Mesodermal cell (in vitro differentiated cells): ENCODE measurements around the gene TRAF4.
"Not testable (repeated sequence)": the region's sequence is repeated elsewhere in the genome, so short reads cannot be mapped to it uniquely, and the experiment has no call there.

Source experiments
- H3K27ac ChIP-seq: 2 replicates; pipeline ENCODE4 v1.7.0; 2013; ENCODE audit warnings: mild to moderate bottlenecking, low read depth, low read length, moderate library complexity; ENCODE audit not compliant: severe bottlenecking
- H3K36me3 ChIP-seq: 2 replicates; pipeline ENCODE4 v1.7.1; 2013; ENCODE audit warnings: mild to moderate bottlenecking, low read length, moderate library complexity; ENCODE audit not compliant: control insufficient read depth, insufficient read depth
- H3K4me1 ChIP-seq: one replicate; pipeline ENCODE4 v1.7.1; 2013; ENCODE audit warnings: mild to moderate bottlenecking, low read length; ENCODE audit not compliant: insufficient read depth, control insufficient read depth, poor library complexity, severe bottlenecking
- H3K4me3 ChIP-seq: 2 replicates; pipeline ENCODE4 v1.7.0; 2013; ENCODE audit warnings: low read length, control low read depth, mild to moderate bottlenecking; ENCODE audit not compliant: insufficient read depth, poor library complexity, severe bottlenecking; ENCODE audit errors: extremely low read depth
- H3K9me3 ChIP-seq: 2 replicates; pipeline ENCODE4 v1.7.1; 2013; ENCODE audit warnings: mild to moderate bottlenecking, low read length, moderate library complexity; ENCODE audit not compliant: control insufficient read depth
- WGBS, 2 experiments: methylation state at CpG; one replicate each; pipeline ENCODE4 v1.1.5; 2013; ENCODE audit warnings: missing lambda C conversion rate in 2 of 2; ENCODE audit not compliant: insufficient coverage in 2 of 2; 5-methylcytosine and 5-hydroxymethylcytosine counted together

TRAF4 gene

DNA sequence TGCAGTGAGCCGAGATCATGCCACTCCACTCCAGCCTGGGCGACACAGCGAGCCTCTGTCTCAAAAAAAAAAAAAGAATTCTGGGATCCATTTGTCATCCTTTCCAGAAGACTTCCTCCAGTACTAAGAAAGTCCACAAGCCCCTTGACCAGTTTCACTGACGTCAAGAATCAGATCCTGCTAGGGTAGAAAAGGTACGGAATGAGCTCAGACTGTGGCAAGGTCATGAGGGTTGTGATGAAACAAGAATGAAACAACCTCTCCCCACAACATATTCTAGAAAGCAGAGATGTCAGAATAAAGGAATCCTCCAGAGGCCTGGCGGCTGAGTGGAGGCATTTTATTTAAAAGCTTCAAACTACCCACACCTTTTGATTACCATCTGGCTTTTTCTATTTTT is 29.9 kb downstream of the TRAF4 start:
- Histone ChIP-seq H3K36me3 (peaks cover 32% of the 10 kb centered on the region), H3K4me3 (no peak overlapping the region), H3K27ac (no peak overlapping the region), H3K4me1 (no peaks in the 10 kb centered on the region), H3K9me3 (no peaks in the 10 kb centered on the region)
- 75% methylated on average over 3 of the region's 6 CpGs; no CpG with 5 or more reads in 1 of the 2 experiments for WGBS, 2 experiments

DNA sequence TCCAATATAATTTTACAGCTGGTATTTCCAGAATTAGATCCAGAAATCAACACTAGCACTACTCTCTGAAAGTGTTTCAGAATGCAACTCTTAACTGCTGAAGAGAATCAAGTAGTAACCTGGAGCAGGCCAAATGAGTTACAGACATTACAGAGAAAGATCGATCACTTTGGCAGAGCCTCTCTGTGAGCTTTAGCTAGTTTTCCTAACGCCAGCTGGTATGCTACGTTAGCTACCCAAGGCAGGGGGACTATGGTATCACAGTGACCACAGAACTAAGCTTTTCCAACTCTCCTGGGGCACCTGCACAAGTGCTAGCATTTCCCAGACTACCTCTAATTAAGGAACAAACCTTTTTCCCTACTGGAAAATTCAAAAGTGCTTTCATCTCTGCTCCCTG is 30.4 kb downstream of the TRAF4 start:
- WGBS, 2 experiments, result 90 to 95% methylated on average over 3 of the region's 3 CpGs
- no peak overlapping the region for H3K27ac ChIP-seq
- no peak overlapping the region for H3K4me3 ChIP-seq
- H3K9me3 ChIP-seq, result no peaks in the 10 kb centered on the region
- peaks cover 34% of the 10 kb centered on the region for H3K36me3 ChIP-seq
- H3K4me1 ChIP-seq, result no peaks in the 10 kb centered on the region

DNA sequence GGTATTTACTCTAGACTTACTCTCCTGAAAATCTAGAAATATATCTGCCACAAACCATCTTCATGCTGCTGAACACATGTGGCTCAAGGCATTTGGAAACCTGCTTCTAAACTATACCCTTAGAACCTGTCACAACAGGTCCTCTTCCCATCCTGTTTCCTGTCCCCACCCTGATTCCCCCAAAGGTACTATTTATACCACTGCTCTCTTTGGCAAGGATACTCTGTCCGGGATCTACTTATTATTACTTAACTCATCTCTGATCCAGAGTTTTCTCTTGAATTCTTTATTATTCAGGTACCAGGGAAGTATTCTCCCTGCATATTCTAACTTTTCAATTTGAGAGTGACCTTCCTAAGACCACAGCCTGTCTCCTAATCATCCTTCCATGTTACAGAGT is 33.4 kb downstream of the TRAF4 start:
- H3K4me3 ChIP-seq, result no peak overlapping the region
- H3K4me1 ChIP-seq, result no peaks in the 10 kb centered on the region
- WGBS, 2 experiments, result 100% methylated on average over 1 of the region's 1 CpG; no CpG with 5 or more reads in 1 of the 2 experiments
- H3K9me3 ChIP-seq, result no peaks in the 10 kb centered on the region
- H3K36me3 ChIP-seq, result peaks cover 36% of the 10 kb centered on the region
- H3K27ac ChIP-seq, result no peak overlapping the region

DNA sequence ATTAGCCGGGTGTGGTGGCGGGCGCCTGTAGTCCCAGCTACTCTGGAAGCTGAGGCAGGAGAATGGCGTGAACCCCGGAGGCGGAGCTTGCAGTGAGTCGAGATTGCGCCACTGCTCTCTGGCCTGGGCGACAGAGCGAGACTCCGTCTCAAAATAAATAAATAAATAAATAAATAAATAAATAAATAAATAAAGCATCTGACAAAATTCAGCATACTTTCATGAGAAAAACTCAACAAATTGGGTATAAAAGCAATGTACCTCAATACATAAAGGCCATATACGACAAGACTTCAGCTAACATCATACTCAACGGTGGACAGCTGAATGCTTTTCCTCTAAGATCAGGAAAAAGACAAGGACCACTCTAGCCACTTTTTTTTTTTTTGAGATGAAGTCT is 35.8 kb downstream of the TRAF4 start:
- H3K27ac ChIP-seq, H3K4me3 ChIP-seq, H3K9me3 ChIP-seq, H3K4me1 ChIP-seq: not testable (repeated sequence)
- WGBS, 2 experiments, result 77 to 86% methylated on average over 5 to 6 of the region's 13 CpGs
- peaks cover 15% of the 10 kb centered on the region for H3K36me3 ChIP-seq

DNA sequence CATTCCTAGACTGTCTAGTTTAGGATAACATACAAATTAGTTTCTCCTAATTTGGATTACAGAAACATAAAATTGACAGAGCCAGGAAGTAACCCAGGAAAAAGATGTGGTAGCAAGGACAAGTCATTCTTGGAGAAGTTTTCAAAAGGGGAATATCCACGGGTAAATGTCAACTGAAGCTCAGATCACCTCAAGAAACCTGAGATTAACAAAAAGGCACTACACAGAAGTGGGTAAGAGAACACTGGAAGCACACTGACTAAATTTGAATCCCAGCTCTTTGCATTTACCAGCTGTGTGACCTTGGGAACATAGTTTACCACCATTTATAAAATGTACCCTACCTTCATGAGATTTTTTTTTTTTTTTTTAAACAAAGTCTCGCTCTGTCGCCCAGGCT is 39.4 kb downstream of the TRAF4 start:
- 88 to 100% methylated on average over 1 of the region's 3 CpGs for WGBS, 2 experiments
- Histone ChIP-seq H3K27ac (no peak overlapping the region), H3K9me3 (no peaks in the 10 kb centered on the region), H3K4me3 (no peak overlapping the region), H3K36me3 (peaks cover 23% of the 10 kb centered on the region), H3K4me1 (no peaks in the 10 kb centered on the region)

DNA sequence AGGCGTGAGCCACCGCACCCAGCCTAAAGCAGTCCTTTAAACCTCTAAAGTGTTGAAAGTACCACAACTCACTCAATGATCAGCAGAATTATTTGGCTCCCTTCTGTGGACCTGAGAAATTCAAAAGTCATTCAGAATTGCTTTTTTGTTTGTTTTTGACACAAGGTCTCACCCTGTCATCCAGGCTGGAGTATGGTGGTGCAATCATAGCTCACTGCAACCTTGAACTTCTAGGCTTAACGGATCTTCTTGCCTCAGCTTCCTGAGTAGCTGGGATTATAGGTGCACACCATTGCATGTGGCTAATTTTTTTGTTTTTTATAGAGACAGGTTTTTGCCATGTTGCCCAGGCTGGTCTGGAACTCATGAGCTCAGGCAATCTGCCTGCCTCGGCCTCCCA is 44.3 kb downstream of the TRAF4 start:
- no peak overlapping the region for H3K27ac ChIP-seq
- no peak overlapping the region for H3K4me3 ChIP-seq
- 92 to 97% methylated on average over 4 of the region's 4 CpGs for WGBS, 2 experiments

DNA sequence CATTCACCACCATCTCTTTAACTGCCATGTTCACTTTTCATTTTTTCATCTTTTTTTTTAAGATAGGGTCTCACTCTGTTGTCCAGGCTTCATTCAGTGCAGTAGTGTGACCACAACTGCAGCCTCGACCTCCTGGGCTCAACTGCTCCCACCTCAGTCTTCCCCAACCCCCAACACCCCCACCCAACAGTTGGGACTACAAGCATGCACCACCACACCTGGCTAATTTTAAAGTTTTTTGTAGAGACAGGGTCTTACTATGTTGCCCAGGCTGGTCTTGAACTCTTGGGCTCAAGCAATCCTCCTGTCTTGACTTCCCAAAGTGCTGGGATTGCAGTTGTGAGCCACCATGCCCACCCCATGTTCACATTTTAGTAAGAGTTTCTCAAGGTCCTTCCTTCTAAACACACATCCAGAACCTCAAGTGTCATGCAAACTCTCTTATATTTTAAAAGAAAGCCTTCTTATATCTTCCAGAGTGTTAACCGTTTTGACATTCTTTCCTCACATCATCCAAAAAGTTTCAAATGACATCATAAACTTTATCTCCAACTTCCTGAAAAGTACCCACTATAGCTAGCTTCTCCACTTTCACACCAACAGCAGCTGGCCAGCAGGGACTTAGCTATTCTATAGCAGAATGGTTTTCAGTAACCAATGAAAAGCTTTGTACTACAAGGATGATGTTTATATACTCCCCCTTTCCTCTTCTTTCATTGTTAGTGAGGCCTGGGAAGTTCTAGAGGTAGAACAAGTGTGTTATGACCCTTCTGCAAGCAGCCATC is 49.3 kb downstream of the TRAF4 start:
- Histone ChIP-seq H3K9me3 (no peaks in the 10 kb centered on the region), H3K4me3 (no peak overlapping the region), H3K36me3 (peaks cover 36% of the 10 kb centered on the region), H3K4me1 (no peaks in the 10 kb centered on the region), H3K27ac (no peak overlapping the region)
- WGBS, 2 experiments, result 78 to 95% methylated on average over 2 of the region's 2 CpGs

More for the DNA sequence above, 44.3 kb downstream of the TRAF4 start:
- Histone ChIP-seq H3K4me1 (no peaks in the 10 kb centered on the region), H3K9me3 (no peaks in the 10 kb centered on the region), H3K36me3 (peaks cover 28% of the 10 kb centered on the region)

DNA sequence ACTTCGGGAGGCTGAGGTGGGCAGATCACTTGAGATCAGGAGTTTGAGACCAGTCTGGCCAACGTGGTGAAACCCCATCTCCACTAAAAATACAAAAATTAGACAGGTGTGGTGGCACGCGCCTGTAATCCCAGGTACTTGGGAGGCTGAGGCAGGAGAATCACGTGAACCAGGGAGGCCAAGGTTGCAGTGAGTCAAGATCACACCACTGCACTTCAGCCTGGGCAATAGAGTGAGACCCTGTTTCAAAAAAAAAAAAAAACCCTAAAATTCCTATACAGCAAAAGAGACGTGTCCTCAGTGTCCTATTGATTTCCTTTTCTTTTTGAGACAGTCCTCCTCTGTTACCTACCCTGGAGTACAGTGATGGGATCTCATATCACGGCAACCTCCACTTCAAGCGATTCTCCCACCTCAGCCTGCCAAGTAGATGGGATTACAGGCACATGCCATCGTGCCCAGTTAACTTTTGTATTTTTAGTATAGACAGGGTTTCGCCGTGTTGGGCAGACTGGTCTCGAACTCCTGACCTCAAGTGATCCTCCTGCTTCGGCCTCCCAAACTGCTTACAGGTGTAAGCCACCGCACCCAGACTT is 51.1 kb downstream of the TRAF4 start:
- peaks cover 30% of the 10 kb centered on the region for H3K36me3 ChIP-seq
- H3K4me1 ChIP-seq, H3K9me3 ChIP-seq, H3K4me3 ChIP-seq, H3K27ac ChIP-seq: not testable (repeated sequence)
- 88 to 94% methylated on average over 11 to 12 of the region's 14 CpGs for WGBS, 2 experiments

DNA sequence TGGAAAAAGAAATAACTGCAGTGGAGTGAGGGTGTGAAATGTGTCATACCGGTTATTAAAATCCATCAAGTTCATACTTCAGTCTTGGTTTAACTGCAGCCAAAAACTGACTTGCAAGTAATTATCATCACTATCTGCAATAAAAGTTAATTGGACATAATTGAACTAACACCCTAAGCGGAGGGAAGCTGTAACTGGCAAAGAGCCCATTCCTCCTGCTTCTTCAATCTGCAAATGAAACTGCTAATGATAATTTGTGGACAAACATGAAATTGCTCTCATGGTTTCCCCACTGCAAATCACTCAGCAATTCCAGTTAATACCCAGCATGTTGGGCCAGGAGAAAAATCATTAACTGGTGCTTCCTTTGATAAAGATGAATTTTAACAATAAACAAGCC is 52.3 kb downstream of the TRAF4 start:
- H3K4me1 ChIP-seq, result no peaks in the 10 kb centered on the region
- no peaks in the 10 kb centered on the region for H3K9me3 ChIP-seq
- no peak overlapping the region for H3K27ac ChIP-seq
- H3K4me3 ChIP-seq, result no peak overlapping the region
- H3K36me3 ChIP-seq, result peaks cover 36% of the 10 kb centered on the region
- WGBS, 2 experiments, result no CpG with 5 or more reads among the region's 2 CpGs
